Measurements from ENCODE around the gene TBCK. TPM values are rescaled to one million over a fixed set of nuclear protein-coding genes. Genes with fewer than 3 reads are reported as not detected.
"Not testable (repeated sequence)": the region's sequence is repeated elsewhere in the genome, so short reads cannot be mapped to it uniquely, and the experiment has no call there.

Gene TBCK
- total RNA-seq, 1 donor from 2014 or later, result 64.5 TPM

DNA sequence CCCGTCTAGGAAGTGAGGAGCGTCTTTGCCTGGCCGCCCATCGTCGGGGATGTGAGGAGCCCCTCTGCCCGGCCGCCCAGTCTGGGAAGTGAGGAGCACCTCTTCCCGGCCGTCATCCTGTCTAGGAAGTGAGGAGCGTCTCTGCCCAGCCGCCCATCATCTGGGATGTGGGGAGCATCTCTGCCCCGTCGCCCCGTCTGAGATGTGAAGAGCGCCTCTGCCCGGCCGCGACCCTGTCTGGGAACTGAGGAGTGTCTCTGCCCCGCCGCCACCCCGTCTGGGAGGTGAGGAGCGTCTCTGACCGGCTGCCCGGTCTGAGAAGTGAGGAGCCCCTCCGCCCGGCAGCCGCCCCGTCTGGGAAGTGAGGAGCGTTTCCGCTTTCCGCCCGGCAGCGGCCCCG lies 5.2 kb upstream of the TBCK start:
- DNase-seq (ENCODE audit: low spot score), result not testable (repeated sequence)

DNA sequence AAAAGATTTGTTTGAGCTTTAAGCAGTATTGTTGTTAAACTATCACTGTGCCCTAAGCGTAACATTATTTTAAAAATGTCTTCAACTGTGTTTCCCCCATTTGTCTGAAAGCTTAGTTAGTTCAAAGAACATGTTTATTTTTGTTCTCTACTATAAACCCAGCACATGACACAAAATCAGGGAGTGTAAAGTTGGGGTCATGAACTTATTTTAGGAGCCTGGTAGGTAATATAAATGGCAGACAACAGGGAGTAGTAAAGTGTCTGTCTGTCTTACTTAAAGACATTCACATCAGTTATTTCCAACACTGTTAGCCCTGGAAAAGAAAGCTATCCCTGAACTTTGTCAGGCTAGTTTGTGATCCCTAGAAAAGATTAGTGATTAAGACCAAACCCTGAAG lies 4.2 kb upstream of the TBCK start:
- DNase-seq (ENCODE audit: low spot score), result no peak

DNA sequence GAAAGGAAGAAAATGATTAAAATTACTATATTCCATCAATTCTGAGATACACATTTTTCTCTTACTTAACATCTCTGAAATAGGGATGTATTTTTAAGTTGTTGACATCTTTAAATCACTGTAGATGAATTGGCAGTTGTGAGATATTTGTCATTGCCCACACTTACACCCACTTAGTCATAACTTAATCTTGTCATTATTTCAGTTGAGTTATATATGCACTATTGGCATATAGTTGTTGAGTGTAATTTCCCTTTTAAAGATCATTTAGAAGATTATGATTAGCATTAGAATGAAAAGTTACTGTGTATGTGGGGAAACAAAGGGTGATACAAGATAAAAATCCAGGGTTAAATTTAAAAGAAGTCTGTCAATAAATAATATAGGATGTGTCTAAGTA lies 2.5 kb upstream of the TBCK start:
- no peak for DNase-seq (ENCODE audit: low spot score)

DNA sequence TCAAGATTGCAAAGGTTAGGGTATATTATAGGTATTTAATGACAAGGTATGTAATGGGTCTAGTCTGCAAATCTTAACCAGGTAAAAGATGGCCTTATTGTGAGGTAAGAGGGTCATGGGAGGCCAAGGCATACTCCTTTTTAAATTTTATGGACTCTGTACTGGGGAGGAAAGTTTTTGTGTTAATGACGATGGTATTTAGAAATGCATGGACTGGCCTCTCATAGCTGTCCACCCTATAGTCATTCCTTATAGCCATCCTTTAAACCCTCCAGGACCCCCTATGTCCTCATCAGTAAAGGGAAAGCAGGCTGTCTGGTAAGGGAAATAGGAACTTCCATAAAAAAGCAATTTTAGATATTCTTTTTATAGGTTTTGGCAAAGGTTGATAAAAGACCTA lies 1.8 kb upstream of the TBCK start:
- no peak for DNase-seq (ENCODE audit: low spot score)

- DNase-seq (ENCODE audit: low spot score), result no peak
Observed at GRCh38 chr4:106316773-106317409, 882 bp upstream of the TBCK start.

DNA sequence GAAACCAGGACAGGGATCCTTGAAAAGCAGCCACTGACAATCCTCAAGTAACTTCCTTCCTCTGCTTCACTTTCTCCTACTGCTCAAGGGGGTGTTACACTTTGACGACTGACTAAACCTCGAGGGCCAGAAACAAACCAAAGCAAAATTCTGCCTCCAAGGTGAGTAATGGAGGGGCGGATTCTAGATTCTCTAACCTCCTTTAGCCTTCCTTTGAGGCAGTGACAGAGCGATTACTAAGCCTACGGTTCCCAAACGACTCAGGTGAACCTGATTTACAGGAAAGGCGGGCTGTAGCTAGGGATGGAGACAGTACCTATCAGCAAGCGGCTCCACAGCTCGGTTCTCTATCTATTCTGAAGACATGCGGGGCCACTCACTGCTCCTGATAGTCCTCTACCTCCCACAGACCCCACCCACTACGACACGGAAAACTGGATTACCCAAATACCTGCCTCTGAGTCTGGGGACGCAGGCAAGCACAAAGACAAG lies 487 bp downstream of the TBCK start:
- DNase-seq (ENCODE audit: low spot score), result peak; percentile 60

GRCh38 chr4:106314960-106315359 lies 1.0 kb downstream of the TBCK start:
- no peak for DNase-seq (ENCODE audit: low spot score)

DNA sequence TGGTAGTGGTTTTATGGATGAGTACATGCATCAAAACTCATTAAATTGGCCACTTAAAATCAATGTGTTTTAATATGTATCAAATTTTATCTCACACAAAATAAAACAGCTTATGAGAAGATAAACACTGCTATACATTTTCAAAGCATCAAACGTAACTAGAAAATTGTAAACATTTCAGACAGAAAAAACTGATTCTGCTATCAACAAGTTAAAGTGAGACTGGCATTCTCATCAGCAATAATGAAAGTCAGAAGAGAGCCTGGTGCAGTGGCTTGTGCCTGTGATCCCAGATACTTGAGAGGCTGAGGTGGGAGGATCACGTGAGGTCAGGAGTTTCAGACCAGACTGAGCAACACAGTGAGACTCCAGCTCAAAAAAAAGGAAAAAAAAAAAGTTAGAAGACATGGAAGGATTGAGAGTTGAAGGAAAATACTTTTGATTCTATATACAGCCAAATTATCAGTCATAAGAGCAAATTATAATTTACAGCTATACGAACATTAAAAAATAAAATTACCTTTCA lies 2.9 kb downstream of the TBCK start:
- DNase-seq (ENCODE audit: low spot score), result no peak

- no peak for DNase-seq (ENCODE audit: low spot score)
Observed at GRCh38 chr4:106312377-106312776, 3.6 kb downstream of the TBCK start.

- no peak for DNase-seq (ENCODE audit: low spot score)
Observed at GRCh38 chr4:106306561-106306960, 9.4 kb downstream of the TBCK start.

GRCh38 chr4:106305435-106306055 lies 10.5 kb downstream of the TBCK start:
- DNase-seq (ENCODE audit: low spot score), result no peak

GRCh38 chr4:106304632-106305031 lies 11.4 kb downstream of the TBCK start:
- no peak for DNase-seq (ENCODE audit: low spot score)

- no peak for DNase-seq (ENCODE audit: low spot score)
Observed at GRCh38 chr4:106303548-106304281, 12.3 kb downstream of the TBCK start.

DNA sequence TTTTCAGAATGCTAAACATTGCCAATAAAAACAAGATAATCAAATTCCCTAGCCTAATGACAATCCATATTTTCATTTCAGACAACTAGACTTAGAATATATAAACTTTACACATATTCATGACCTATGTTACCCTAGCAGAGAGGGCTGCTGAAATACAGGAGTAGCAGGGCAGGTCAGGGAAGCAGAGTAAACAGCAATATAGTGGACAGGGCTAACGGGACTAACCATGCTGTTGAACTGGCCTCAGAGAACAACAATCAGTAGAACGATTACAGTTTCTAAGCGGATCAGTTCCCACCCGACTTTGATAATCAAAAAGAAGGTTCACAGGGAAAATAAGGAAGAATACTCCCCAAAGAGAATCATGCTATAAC lies 14.0 kb downstream of the TBCK start:
- DNase-seq (ENCODE audit: low spot score), result no peak

DNA sequence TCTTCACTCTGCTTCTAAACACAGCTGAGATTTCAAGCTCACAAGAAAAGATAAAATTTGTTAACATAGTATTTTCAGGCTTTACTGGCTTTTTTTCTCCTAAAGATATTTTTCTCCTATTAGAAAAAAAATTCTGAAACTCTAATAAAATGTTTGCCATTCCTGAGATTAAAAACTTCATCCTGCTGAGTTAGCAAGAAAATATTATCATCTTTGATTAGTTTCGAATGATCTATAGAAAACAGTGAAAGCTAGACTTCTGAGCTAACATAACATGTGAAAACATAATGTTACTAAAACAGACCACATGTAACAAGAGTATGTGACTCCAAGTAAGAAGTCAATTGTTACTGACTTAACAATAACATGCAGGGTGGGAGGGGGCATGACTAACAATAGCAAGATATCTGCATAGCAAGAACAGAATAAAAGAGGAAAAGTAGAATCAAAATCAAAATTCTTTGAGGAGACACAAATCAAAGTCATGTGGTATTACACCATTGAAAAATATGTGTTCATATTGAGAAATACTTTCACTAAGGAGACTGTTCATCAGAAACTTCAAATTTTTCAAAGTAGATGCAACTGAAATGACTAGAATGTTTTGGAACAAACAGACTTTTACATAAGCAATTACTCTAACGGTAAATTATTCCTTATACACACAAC lies 14.5 kb downstream of the TBCK start:
- no peak for DNase-seq (ENCODE audit: low spot score)

DNA sequence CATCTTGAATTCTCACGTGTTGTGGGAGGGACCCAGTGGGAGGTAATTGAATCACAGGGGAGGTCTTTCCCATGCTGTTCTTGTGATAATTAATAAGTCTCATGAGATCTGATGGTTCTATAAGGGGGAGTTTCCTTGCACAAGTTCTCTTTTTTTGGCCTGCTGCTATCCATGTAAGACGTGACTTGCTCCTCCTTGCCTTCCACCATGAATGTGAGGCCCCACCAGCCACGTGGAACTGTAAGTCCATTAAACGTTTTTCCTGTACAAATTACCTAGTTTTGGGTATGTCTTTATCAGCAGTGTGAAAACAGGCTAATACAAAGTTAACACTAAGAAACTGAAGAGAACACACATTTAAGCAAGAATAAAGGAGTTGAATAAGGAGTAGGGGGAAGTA lies 16.0 kb downstream of the TBCK start:
- DNase-seq (ENCODE audit: low spot score), result no peak

DNA sequence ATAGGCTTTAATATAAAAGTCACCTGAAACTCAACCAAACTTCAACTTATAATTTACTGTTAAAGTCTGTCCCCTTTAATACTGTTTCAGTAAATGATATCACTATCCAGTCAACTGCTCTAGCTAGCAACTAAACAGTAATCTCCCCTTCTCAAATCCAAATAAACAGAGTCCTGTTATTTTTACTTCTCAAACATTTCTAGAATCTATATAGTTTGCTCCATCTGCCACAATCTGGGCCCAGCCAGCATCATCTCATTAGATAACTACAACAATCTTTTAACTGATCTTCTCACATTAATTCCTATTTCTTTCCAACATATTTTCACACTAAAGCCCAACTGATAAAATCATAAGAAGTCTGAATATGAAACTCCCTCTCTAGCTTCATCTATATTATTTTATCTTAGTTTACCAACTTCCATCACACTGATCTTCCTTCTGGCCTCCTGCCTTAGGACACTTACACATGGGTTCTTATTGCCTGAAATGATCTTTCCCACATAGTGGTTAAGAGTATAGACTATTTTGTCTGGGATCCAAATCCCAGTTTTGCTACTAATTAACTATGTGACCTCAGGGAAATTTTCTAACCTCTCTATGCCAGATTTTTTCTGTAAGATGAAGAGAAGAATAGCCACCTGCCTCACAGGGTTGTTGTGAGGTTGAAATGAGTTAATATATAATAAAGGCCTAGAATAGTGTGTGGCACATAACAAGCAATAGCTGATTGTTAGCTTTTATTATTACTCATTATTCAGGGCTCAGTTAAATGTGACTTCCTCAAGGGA lies 18.6 kb downstream of the TBCK start:
- no peak for DNase-seq (ENCODE audit: low spot score)

DNA sequence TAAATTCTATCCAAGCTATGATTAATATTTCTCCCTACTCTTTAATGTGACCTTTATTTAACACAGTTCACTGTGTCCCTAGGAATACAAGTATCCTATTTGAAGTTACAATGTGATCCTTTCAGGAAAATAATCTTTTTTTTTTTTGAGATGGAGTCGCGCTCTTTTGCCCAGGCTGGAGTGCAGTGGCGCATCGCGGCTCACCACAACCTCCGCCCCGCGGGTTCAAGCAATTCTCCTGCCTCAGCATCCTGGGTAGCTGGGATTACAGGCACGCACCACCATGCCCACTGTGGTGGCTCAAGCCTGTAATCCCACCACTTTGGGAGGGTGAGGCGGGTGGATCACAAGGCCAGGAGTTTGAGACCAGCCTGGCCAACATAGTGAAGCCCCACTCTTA lies 21.9 kb downstream of the TBCK start:
- DNase-seq (ENCODE audit: low spot score), result no peak

GRCh38 chr4:106291678-106292077 lies 24.3 kb downstream of the TBCK start:
- no peak for DNase-seq (ENCODE audit: low spot score)

GRCh38 chr4:106289737-106290136 lies 26.3 kb downstream of the TBCK start:
- DNase-seq (ENCODE audit: low spot score), result no peak

GRCh38 chr4:106287353-106287969 lies 28.5 kb downstream of the TBCK start:
- no peak for DNase-seq (ENCODE audit: low spot score)

All from ureter (tissue), 1 donor.